Ishikawa (cell line): ENCODE results near the gene NAGK.

ENCODE experiments used
- CEBPB ChIP-seq: IDR thresholded peaks from 2 replicates; pipeline ENCODE4 v1.6.1; 2012
- CREB1 ChIP-seq: IDR thresholded peaks from 2 replicates; pipeline ENCODE4 v1.6.1; 2012; ENCODE audit warnings: low read depth
- EGR1 ChIP-seq: IDR thresholded peaks from 2 replicates; pipeline ENCODE4 v1.6.1; 2012
- EP300 ChIP-seq: IDR thresholded peaks from 2 replicates; pipeline ENCODE4 v1.6.1; 2012; ENCODE audit warnings: borderline replicate concordance
- FOXM1 ChIP-seq: IDR thresholded peaks from 2 replicates; pipeline ENCODE4 v1.6.1; 2012; ENCODE audit warnings: low read depth, borderline replicate concordance
- MAX ChIP-seq: IDR thresholded peaks from 2 replicates; pipeline ENCODE4 v1.6.1; 2012
- NFIC ChIP-seq: IDR thresholded peaks from 2 replicates; pipeline ENCODE4 v1.6.1; 2012
- RAD21 ChIP-seq: IDR thresholded peaks from 2 replicates; pipeline ENCODE4 v1.6.1; 2012; ENCODE audit warnings: low read depth
- TAF1 ChIP-seq: IDR thresholded peaks from 2 replicates; pipeline ENCODE4 v1.6.1; 2012; ENCODE audit warnings: low read depth, mild to moderate bottlenecking
- TCF12 ChIP-seq: IDR thresholded peaks from 2 replicates; pipeline ENCODE4 v1.6.1; 2012; ENCODE audit warnings: low read depth
- TEAD4 ChIP-seq: IDR thresholded peaks from 2 replicates; pipeline ENCODE4 v1.6.1; 2012
- USF1 ChIP-seq: IDR thresholded peaks from 2 replicates; pipeline ENCODE4 v1.6.1; 2012
- YY1 ChIP-seq: IDR thresholded peaks from 2 replicates; pipeline ENCODE4 v1.6.1; 2012; ENCODE audit warnings: low read depth
- ZBTB7A ChIP-seq: IDR thresholded peaks from 2 replicates; pipeline ENCODE4 v1.6.1; 2012; ENCODE audit warnings: low read depth
- TF ChIP-seq, protein P1 (sequence below): IDR thresholded peaks from 2 replicates; pipeline ENCODE4 v1.6.1; 2012; ENCODE audit warnings: low read depth, mild to moderate bottlenecking

Gene NAGK

DNA sequence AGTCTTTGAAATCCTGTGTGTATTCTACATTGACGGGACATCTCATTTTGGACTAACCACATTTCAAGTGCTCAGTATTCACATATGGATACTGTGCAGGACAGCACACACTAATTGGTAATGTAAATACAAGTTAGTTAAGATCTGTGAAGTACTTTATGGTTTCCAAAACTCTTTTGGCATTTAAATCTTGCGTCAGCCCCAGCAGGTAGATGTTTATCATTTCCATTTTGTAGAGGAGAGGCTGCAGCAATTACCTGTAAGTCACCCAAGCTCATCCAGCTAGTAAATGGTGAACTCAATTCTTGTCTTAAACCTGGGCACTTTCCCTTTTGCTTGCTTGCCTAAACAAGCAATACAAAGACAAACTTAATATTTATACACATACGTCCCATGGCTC is 1.6 kb upstream of the NAGK start:
- TF ChIP-seq ZBTB7A (no peak), RAD21 (no peak), CEBPB (no peak), MAX (no peak), YY1 (no peak), USF1 (no peak), FOXM1 (no peak), NFIC (no peak), EP300 (no peak), TCF12 (no peak), TEAD4 (no peak)
- TF ChIP-seq, protein P1, sequence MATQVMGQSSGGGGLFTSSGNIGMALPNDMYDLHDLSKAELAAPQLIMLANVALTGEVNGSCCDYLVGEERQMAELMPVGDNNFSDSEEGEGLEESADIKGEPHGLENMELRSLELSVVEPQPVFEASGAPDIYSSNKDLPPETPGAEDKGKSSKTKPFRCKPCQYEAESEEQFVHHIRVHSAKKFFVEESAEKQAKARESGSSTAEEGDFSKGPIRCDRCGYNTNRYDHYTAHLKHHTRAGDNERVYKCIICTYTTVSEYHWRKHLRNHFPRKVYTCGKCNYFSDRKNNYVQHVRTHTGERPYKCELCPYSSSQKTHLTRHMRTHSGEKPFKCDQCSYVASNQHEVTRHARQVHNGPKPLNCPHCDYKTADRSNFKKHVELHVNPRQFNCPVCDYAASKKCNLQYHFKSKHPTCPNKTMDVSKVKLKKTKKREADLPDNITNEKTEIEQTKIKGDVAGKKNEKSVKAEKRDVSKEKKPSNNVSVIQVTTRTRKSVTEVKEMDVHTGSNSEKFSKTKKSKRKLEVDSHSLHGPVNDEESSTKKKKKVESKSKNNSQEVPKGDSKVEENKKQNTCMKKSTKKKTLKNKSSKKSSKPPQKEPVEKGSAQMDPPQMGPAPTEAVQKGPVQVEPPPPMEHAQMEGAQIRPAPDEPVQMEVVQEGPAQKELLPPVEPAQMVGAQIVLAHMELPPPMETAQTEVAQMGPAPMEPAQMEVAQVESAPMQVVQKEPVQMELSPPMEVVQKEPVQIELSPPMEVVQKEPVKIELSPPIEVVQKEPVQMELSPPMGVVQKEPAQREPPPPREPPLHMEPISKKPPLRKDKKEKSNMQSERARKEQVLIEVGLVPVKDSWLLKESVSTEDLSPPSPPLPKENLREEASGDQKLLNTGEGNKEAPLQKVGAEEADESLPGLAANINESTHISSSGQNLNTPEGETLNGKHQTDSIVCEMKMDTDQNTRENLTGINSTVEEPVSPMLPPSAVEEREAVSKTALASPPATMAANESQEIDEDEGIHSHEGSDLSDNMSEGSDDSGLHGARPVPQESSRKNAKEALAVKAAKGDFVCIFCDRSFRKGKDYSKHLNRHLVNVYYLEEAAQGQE = no peak

GRCh38 chr2:71067567-71068217 is 756 bp upstream of the NAGK start:
- TF ChIP-seq ZBTB7A (no peak), USF1 (no peak), YY1 (no peak), TCF12 (no peak), CEBPB (no peak), TEAD4 (no peak), EP300 (no peak), EGR1 (no peak), TAF1 (no peak), MAX (no peak), NFIC (no peak), RAD21 (no peak), FOXM1 (no peak), CREB1 (no peak)
- TF ChIP-seq, protein P1 = no peak

- no peak for TF ChIP-seq EGR1
- TF ChIP-seq CREB1 = no peak
- no peak for TF ChIP-seq ZBTB7A
- TF ChIP-seq TEAD4 = no peak
- TF ChIP-seq MAX = no peak
- no peak for TF ChIP-seq TAF1
- no peak for TF ChIP-seq EP300
- no peak for TF ChIP-seq YY1
These were observed 928 bp downstream of the NAGK start for GRCh38 chr2:71069376-71069775.

DNA sequence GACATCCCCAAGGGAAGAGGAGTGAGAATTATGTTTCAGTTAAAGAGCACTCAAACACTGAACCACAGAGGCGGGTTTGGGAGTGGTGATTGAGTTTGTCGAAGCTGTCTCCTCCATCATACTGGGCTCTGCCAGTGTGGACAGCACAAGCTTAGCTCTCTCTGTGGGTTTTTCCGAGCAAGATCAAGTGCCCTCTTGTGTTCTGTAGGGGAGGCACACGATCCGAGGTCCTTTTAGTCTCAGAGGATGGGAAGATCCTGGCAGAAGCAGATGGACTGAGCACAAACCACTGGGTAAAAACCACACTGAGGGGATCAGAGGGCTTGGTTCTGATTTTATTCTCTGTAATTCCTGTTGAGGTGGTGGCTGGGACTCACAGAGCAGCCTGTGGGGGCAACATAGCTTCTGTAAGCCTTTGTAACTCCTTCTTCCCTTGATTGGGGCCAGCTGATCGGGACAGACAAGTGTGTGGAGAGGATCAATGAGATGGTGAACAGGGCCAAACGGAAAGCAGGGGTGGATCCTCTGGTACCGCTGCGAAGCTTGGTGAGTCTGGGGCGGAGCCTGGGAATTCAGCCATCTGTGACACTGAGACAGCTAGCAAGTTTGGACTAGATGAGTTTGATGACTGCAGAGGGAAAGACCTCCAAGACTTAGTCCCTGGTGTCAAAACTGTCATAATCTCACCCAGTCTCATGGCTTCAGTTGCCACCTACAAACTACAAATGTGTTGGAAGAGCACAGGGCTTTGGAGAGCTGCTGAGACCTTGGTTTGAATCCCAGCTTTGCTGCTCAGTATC is 2.0 kb downstream of the NAGK start:
- no peak for TF ChIP-seq MAX
- no peak for TF ChIP-seq ZBTB7A
- TF ChIP-seq TCF12 = no peak
- no peak for TF ChIP-seq RAD21
- no peak for TF ChIP-seq EP300
- no peak for TF ChIP-seq CEBPB
- no peak for TF ChIP-seq TAF1
- no peak for TF ChIP-seq TEAD4
- no peak for TF ChIP-seq FOXM1
